GM12865 (cell line): Measurements from ENCODE around the gene NUMB.

Experiments used
- DNase-seq: peaks from one replicate; pipeline ENCODE4 v3.0.0; 2010; ENCODE audit warnings: low read depth
- H3K4me3 ChIP-seq: 2 replicates; pipeline ENCODE4 v1.5.1; 2011; ENCODE audit warnings: mild to moderate bottlenecking, low read depth, low read length, control low read depth
- TF ChIP-seq, protein P1 (sequence below): IDR thresholded peaks from 2 replicates; pipeline ENCODE4 v1.5.1; 2011; ENCODE audit warnings: low read length, control low read depth, low read depth, inconsistent platforms; ENCODE audit not compliant: insufficient read depth; ENCODE audit errors: missing control alignments

NUMB gene

DNA sequence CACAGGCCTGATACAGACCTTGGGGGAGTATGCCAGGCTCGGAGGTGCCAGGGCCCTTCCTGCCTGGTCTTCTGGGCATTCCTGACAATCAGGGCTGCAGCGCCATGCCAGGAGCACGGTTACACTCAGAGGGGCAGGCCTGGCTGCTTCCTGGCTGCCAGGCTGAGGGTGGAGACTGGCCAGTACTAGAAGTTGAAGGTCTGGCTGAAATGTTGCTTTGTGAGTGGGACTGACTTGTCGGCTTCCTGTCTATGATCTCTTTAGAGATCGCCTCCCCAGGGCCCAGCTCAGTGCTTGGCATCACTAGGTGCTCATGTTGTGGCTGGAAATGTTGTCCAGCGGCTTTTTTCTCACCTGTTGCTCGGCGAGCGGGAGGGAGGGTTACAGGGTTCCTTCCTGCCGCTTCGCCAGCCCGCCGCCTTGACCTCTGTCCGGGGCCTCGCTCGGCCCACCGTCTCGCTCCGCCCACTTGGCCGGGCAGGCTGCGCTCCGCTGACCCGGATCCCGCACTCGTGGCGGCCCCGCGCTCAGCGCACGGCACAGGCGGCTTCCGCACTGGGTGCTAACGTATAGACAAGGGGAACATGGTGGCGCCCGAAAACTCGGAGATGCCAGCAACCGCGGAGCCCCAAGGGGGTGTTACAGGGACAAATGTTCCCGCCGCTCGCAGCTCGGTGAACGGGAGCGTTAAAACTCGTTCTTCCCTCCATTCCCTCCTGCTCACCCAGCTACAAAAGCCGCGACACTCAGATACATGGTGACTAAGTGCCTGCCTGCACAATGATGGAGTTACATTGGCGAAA is 188.4 kb downstream of the NUMB start:
- DNase-seq, result peak; percentile 80
- TF ChIP-seq, protein P1, sequence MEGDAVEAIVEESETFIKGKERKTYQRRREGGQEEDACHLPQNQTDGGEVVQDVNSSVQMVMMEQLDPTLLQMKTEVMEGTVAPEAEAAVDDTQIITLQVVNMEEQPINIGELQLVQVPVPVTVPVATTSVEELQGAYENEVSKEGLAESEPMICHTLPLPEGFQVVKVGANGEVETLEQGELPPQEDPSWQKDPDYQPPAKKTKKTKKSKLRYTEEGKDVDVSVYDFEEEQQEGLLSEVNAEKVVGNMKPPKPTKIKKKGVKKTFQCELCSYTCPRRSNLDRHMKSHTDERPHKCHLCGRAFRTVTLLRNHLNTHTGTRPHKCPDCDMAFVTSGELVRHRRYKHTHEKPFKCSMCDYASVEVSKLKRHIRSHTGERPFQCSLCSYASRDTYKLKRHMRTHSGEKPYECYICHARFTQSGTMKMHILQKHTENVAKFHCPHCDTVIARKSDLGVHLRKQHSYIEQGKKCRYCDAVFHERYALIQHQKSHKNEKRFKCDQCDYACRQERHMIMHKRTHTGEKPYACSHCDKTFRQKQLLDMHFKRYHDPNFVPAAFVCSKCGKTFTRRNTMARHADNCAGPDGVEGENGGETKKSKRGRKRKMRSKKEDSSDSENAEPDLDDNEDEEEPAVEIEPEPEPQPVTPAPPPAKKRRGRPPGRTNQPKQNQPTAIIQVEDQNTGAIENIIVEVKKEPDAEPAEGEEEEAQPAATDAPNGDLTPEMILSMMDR, result no peak
- peak overlapping the region; percentile 41 for H3K4me3 ChIP-seq

GRCh38 chr14:73267474-73267873 is 190.9 kb downstream of the NUMB start:
- H3K4me3 ChIP-seq, result no peak overlapping the region
- no peak for DNase-seq
- TF ChIP-seq, protein P1, result no peak

DNA sequence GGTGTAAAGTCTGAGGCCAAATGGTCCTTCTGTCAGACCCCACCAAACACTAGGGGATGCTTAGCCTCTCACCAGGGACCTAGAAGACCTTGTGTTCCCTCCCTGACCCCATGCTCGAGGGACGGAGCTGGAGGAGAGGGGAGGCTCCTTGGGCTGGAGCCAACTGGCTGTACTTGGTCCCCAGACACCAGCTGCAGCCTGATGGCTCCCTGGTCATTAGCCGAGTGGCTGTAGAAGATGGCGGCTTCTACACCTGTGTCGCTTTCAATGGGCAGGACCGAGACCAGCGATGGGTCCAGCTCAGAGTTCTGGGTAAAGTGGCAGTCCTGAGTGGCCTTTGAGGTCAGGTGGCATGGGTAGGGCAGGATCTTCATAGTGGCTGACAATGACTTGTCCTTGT is 192.0 kb downstream of the NUMB start:
- no peak overlapping the region for H3K4me3 ChIP-seq
- no peak for DNase-seq
- TF ChIP-seq, protein P1, result no peak

DNA sequence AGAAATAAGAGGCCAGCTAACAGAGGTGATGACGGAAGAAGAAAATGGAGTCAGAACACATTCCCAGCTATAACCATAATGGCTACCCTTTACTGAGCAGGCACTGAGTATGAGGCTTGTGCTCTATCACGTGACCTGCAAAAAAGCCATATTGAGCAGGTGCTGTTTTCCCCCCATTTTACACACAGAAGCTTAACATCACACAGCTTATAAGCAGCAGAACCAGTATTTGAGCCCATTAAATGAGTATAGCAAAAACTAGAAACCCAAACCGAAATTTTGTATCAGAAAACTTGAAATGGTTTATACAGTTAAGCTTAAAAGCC is 192.7 kb downstream of the NUMB start:
- TF ChIP-seq, protein P1, result no peak
- no peak overlapping the region for H3K4me3 ChIP-seq
- DNase-seq, result no peak

DNA sequence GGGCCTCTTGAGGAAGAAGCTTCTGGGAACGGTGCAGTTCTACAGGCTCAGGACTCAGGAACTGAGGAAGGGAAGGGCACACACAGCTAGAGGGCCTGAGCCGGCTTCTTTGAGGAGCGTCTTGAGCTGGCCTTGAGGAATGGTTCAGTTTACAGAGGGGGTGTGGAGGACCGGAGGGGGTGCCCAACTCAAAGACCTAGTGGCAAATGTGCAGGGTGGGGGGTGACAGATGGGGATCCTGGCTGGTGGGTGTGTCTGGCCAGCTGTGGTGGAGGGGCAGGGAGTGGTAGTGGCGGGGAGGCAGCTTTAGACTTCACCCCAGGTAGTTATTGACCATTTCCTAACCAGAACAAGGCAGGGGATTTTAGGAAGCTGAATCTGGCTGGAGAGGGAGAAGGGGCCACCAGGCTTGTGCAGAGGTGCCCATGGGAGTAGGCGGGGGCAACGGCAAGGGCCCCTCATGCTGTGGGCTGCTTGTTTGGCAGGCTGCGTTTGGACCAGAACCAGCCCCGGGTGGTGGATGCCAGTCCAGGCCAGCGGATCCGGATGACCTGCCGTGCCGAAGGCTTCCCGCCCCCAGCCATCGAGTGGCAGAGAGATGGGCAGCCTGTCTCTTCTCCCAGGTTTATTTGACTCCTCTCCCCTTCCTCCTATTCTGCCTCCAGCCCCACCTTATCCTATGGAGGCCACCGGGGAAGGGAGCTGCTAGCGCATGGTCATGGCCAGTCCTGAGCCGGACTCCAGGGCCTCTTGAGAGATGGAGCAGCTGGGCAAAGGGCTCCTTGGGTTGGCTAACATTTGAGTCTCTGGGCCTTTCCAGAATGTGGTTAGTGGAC is 193.2 kb downstream of the NUMB start:
- no peak for DNase-seq
- TF ChIP-seq, protein P1, result no peak

GRCh38 chr14:73264080-73264884 is 194.1 kb downstream of the NUMB start:
- no peak overlapping the region for H3K4me3 ChIP-seq
- TF ChIP-seq, protein P1, result no peak
- no peak for DNase-seq

More for the DNA sequence above, 193.2 kb downstream of the NUMB start:
- H3K4me3 ChIP-seq, result no peak overlapping the region
